CD4-positive, alpha-beta T cell treated with Interferon alpha-2 for 1 hour (primary cell): ENCODE data around the gene PISD.

Source experiments
- DNase-seq, 2 donors: peaks; one replicate each; pipeline ENCODE4 v3.0.0-alpha.2; 2020 to 2022

Gene PISD

GRCh38 chr22:31652088-31652487, 9.9 kb downstream of the PISD start:
- no peak for DNase-seq

GRCh38 chr22:31651664-31652063, 10.4 kb downstream of the PISD start:
- DNase-seq = no peak

GRCh38 chr22:31650391-31650790, 11.6 kb downstream of the PISD start:
- DNase-seq = no peak

GRCh38 chr22:31647523-31648320, 14.3 kb downstream of the PISD start:
- DNase-seq = no peak

- no peak for DNase-seq
Observed at GRCh38 chr22:31647066-31647465, 14.9 kb downstream of the PISD start.

GRCh38 chr22:31646186-31647019, 15.6 kb downstream of the PISD start:
- DNase-seq = no peak

GRCh38 chr22:31639436-31640039, 22.5 kb downstream of the PISD start:
- no peak for DNase-seq

GRCh38 chr22:31637891-31638618, 24.0 kb downstream of the PISD start:
- DNase-seq = peak; percentile 27 to 58

GRCh38 chr22:31637447-31637890, 24.5 kb downstream of the PISD start:
- peak in 1 of 2 donors; percentile 56 for DNase-seq

GRCh38 chr22:31635638-31636306, 26.2 kb downstream of the PISD start:
- DNase-seq = no peak

GRCh38 chr22:31631436-31631835, 30.6 kb downstream of the PISD start:
- DNase-seq = no peak

GRCh38 chr22:31630331-31631329, 31.4 kb downstream of the PISD start:
- DNase-seq = peak; percentile 93

- no peak for DNase-seq
Observed at GRCh38 chr22:31629741-31630184, 32.3 kb downstream of the PISD start.

GRCh38 chr22:31628969-31629708, 32.9 kb downstream of the PISD start:
- peak in 1 of 2 donors; percentile 31 for DNase-seq

GRCh38 chr22:31628362-31628761, 33.7 kb downstream of the PISD start:
- DNase-seq = no peak

GRCh38 chr22:31627223-31627731, 34.7 kb downstream of the PISD start:
- DNase-seq = no peak

- no peak for DNase-seq
Observed at GRCh38 chr22:31626427-31627150, 35.4 kb downstream of the PISD start.

- DNase-seq = no peak
Observed at GRCh38 chr22:31625661-31626426, 36.2 kb downstream of the PISD start.
